ES-I3 (cell line): Measurements from ENCODE around the gene LASP1NB.
"Not testable (repeated sequence)": the region's sequence is repeated elsewhere in the genome, so short reads cannot be mapped to it uniquely, and the experiment has no call there.

Experiments used
- H3K36me3 ChIP-seq: 2 replicates; pipeline ENCODE4 v1.6.1; 2013; ENCODE audit warnings: mild to moderate bottlenecking, low read length, control low read depth, moderate library complexity; ENCODE audit not compliant: insufficient read depth
- H3K4me1 ChIP-seq: 2 replicates; pipeline ENCODE4 v1.6.1; 2013; ENCODE audit warnings: mild to moderate bottlenecking, control low read depth, low read length; ENCODE audit not compliant: insufficient read depth
- H3K9ac ChIP-seq: 2 replicates; pipeline ENCODE4 v1.6.1; 2013; ENCODE audit warnings: low read depth, mild to moderate bottlenecking, low read length, moderate library complexity
- H3K9me3 ChIP-seq: 2 replicates; pipeline ENCODE4 v1.6.1; 2013; ENCODE audit warnings: mild to moderate bottlenecking, low read length, moderate library complexity; ENCODE audit not compliant: control insufficient read depth, insufficient read depth

LASP1NB gene

DNA sequence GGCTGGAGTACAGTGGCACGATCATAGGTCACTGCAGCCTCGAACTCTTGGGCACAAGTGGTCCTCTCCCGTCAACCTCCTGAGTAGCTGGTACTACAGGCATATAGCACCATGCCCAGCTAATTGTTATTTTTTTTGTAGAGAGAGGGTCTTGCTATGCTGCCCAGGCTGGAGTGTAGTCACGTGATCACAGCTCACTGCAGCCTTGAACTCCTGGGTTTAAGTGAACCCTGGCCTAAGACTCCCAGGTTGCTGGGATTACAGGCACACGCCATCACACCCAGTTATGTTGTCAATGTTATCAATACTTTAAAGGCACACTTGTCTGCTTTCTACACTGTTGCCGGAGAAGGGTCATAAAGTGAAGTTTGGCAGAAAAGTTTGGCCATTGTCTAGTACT, 22.0 kb upstream of the LASP1NB start:
- Histone ChIP-seq H3K4me1 (peaks cover 22% of the 10 kb centered on the region), H3K36me3 (peaks cover 13% of the 10 kb centered on the region), H3K9me3 (no peaks in the 10 kb centered on the region), H3K9ac (no peak overlapping the region)

- Histone ChIP-seq H3K36me3 (peaks cover 10% of the 10 kb centered on the region), H3K4me1 (peaks cover 22% of the 10 kb centered on the region), H3K9ac (no peak overlapping the region), H3K9me3 (no peaks in the 10 kb centered on the region)
Observed at GRCh38 chr17:38904892-38905291, 20.5 kb upstream of the LASP1NB start.

DNA sequence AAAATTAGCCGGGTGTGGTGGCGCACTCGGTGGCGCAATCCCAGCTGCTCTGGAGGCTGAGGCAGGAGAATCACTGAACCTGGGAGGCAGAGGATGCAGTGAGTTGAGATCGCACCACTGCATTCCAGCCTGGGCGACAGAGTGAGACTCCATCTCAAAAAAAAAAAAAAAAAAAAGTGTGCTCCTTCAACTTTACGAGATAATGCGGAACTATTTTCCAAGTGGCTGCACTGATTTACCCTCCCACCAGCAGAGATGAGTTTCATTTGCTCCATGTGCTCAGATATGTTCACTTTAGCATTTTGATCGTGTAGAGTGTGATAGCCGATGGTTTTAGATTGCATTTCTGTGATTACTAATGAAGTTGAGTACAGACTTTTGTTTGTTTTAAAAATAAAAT, 20.0 kb upstream of the LASP1NB start:
- peaks cover 22% of the 10 kb centered on the region for H3K4me1 ChIP-seq
- H3K9ac ChIP-seq: no peak overlapping the region
- H3K36me3 ChIP-seq: peaks cover 10% of the 10 kb centered on the region
- H3K9me3 ChIP-seq: no peaks in the 10 kb centered on the region

DNA sequence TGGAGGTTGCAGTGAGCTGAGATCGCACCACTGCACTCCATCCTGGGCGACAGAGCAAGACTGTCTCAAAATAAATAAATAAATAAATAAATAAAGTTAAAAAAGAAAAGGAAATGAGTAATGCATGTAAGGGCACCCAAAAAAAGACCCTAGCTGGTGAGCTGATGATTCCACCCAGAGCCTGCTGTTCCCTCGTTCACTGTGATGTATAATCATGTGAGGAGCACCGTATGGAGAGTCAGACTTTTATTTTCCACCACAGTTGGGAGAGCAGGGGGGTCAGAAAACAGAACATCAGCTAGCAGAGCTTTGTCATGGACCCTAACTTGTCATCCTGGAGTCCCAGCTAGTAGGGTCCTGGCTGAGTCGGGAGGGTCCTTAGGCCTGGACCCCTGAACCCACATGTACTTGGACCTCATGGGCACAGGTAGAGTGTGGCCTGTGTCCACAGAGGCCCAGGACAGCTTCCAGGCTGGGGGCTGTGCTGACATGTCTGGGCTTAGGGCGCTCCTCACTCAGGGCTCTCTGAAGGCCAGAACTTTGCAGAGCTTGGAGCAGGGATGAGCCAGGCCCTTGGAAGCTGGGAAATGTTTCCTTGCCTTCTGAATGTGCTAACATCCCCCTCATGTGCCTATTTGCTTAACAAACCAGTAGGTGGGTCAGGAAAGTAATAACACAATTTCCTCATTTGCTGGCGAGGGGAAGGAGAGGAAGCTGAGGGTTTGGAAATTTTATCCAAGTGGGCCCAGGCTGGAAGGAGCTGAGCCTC, 18.8 kb upstream of the LASP1NB start:
- Histone ChIP-seq H3K4me1 (peaks cover 12% of the 10 kb centered on the region), H3K9ac (no peak overlapping the region), H3K36me3 (peaks cover 10% of the 10 kb centered on the region), H3K9me3 (no peaks in the 10 kb centered on the region)

DNA sequence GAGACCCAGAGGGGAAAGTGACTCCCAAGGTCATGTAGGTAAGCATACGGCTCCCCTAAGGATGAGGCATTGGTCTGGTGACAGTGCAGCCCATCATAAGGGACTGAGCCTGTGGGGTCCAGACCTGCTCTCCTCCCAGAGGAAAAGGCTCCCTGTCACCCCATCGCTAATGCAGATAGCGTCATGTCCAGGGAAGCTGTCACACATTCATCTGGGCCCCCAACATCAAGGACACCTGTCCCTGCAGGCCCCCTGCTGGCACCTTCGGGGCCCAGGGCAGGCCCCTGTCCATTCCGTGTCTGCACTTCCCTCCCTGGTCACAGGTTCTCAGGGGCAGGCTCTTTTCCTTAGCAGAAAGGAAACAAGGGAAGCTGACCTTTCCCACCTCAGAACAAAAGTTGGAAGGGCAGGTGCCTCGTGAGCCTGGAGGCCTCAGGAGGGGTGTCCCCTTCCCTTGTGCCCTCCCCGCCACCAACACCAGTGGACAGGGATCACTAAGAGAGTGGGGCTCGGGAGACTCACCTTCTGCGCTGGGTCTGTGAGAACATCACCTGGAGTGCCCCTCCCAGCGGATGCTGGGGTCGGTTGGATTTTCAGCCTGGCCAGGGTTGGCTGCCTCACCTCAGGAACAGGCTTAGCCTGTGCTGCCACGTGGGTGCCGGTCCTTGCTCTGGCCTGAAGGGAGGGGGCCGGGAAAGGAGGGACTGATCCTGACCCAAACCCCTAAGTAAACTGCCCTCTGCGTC, 17.3 kb upstream of the LASP1NB start:
- Histone ChIP-seq H3K4me1 (peaks cover 12% of the 10 kb centered on the region), H3K36me3 (peaks cover 6% of the 10 kb centered on the region), H3K9me3 (no peaks in the 10 kb centered on the region), H3K9ac (no peak overlapping the region)

DNA sequence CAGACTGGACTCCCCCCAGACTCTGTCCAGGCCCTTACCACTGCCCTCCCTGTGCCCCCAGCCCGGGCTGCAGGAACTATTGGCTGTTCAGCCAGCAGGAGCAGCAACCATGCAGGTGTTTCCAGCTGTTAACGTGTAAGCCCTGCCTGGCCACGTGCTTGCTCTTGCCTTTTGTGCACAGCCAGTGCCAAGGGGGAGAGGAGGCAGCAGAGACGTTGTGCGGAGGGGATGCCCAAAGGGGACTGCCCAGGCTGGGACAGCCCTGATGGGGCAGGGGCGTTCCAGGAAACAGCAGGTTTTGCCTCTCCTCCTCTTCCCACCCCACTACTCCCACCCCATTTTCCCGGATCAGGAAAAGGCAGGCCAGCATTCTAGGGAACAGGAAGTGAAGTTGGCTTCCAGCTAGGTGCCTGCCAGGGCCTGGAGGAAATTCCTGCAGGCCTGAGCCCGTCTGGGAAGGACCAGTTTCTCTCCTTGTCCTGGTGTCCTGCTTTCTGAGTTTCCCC, 16.7 kb upstream of the LASP1NB start:
- no peaks in the 10 kb centered on the region for H3K9me3 ChIP-seq
- H3K4me1 ChIP-seq: peaks cover 12% of the 10 kb centered on the region
- peaks cover 2% of the 10 kb centered on the region for H3K36me3 ChIP-seq
- no peak overlapping the region for H3K9ac ChIP-seq

GRCh38 chr17:38910325-38910724, 15.1 kb upstream of the LASP1NB start:
- no peaks in the 10 kb centered on the region; the same call in 1 of the 2 replicates for H3K36me3 ChIP-seq

DNA sequence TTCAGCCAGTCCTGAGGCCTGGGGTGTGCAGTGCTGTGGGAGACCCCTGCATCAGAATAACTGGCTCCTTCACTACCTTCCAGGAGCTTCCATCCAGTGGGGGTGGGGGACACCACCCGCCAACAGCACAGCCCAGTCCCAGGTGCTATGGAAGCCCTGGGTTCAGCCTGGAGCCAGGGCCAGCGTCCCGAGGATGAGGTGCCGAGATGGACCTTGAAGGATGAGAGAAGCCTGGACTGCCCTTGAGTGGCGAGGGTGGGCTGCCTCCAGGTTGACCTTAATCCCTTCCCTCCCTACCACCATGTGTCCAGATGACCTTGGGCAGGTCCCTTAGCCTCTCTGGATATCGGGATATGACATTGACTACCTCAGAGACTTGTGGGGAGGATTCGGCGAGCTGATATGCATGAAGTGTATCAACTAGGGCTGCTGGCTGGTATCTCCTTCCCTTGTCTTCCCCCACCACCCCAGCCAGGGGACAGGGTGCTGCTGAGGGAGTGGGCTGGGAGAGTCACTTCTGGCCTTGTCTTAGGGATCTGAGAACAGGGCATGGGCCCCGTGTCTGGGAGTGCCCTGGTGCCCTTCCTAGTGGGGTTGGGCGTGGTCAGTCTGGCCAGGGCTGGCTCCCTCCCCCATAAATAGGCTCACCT, 14.2 kb upstream of the LASP1NB start:
- H3K9me3 ChIP-seq: no peaks in the 10 kb centered on the region
- H3K4me1 ChIP-seq: peaks cover 12% of the 10 kb centered on the region
- no peaks in the 10 kb centered on the region; the same call in 1 of the 2 replicates for H3K36me3 ChIP-seq
- H3K9ac ChIP-seq: no peak overlapping the region

More at GRCh38 chr17:38910325-38910724, 15.1 kb upstream of the LASP1NB start:
- Histone ChIP-seq H3K9ac (no peak overlapping the region), H3K4me1 (peaks cover 12% of the 10 kb centered on the region), H3K9me3 (no peaks in the 10 kb centered on the region)

DNA sequence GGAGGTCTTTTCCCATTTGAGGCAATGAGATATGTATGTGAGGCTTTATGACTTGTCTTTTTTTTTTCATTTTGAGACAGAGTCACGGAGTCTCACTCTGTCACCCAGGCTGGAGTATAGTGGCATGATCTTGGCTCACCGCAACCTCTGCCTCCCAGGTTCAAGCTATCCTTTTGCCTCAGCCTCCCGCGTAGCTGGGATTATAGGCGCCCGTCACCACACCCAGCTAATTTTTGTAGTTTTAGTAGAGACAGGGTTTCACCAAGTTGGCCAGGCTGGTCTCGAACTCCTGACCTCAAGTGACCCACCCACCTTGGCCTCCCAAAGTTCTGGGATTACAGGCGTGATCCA, 13.7 kb upstream of the LASP1NB start:
- H3K9ac ChIP-seq, H3K9me3 ChIP-seq, H3K4me1 ChIP-seq, H3K36me3 ChIP-seq: not testable (repeated sequence)

- H3K36me3 ChIP-seq: no peaks in the 10 kb centered on the region; the same call in 1 of the 2 replicates
Observed at GRCh38 chr17:38912221-38912813, 13.1 kb upstream of the LASP1NB start.

DNA sequence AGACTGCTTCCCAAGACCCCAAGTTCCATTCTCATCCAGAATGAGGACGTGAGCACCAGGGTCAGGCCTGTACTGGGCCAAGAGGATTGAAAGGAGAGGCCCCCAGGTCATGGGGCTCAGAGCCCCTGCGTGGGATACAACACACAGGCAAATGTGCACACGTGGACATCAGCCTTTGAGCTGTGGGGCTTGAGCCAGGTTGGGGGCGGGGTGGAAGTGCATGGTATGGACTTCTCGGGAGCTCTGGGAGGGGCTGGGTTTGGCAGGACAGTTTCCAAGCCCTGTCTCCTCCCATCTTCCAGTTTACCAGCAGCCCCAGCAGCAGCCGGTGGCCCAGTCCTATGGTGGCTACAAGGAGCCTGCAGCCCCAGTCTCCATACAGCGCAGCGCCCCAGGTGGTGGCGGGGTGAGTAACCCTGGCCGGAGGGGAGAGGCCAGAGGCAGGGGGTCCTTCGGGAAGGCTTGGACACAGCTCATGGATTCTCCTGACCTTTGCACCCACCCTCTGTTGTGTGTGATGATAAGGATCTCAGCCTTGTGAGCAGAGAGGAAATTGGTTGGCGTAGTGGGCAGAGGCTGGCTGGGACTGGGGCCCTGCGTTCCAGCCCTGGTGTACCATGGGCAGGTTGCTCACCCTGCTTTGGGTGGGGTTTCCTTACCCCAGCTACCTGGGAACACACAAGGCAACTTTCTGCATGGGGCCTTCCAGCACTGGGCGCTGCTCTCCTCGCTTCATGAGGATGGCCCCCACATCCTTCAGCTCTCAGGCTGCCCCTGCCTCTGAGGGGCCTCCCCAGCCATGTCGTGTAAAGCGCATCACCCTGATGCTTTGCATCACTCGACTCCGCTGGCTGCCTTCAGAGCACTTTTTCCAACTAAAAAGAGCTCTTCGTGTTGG, 10.4 kb upstream of the LASP1NB start:
- H3K36me3 ChIP-seq: peaks cover 3% of the 10 kb centered on the region; the same call in 1 of the 2 replicates
- H3K9me3 ChIP-seq: no peaks in the 10 kb centered on the region
- H3K4me1 ChIP-seq: no peaks in the 10 kb centered on the region
- no peak overlapping the region for H3K9ac ChIP-seq

More at GRCh38 chr17:38912221-38912813, 13.1 kb upstream of the LASP1NB start:
- Histone ChIP-seq H3K9me3 (no peaks in the 10 kb centered on the region), H3K4me1 (peaks cover 3% of the 10 kb centered on the region), H3K9ac (no peak overlapping the region)

- H3K4me1 ChIP-seq: no peaks in the 10 kb centered on the region
- peaks cover 3% of the 10 kb centered on the region; the same call in 1 of the 2 replicates for H3K36me3 ChIP-seq
- no peak overlapping the region for H3K9ac ChIP-seq
- H3K9me3 ChIP-seq: no peaks in the 10 kb centered on the region
Observed at GRCh38 chr17:38915639-38915995, 9.8 kb upstream of the LASP1NB start.

DNA sequence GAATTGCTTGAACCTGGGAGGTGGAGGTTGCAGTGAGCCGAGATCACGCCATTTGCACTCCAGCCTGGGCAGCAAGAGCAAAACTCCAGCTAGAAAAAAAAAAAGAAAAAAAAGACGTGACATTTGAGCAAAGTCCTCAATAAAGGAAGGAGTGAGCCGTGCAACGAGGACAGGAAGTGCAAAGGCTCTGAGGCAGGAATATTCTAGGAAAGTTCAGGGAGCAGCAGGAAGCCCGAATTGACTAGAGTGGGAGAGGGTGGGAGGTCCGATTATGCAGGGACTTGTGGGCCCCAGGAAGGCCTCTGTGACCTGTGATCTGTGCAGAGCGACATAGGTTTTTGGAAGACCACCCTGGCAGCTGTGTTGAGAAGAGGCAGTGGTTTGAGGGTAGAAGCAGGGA, 8.6 kb upstream of the LASP1NB start:
- H3K36me3 ChIP-seq: peaks cover 3% of the 10 kb centered on the region; the same call in 1 of the 2 replicates
- H3K4me1 ChIP-seq: no peaks in the 10 kb centered on the region

More for the DNA sequence above, 8.6 kb upstream of the LASP1NB start:
- Histone ChIP-seq H3K9ac (no peak overlapping the region), H3K9me3 (no peaks in the 10 kb centered on the region)
